ENCODE results near the gene TXNRD1.
"Not testable (repeated sequence)": the region's sequence is repeated elsewhere in the genome, so short reads cannot be mapped to it uniquely, and the experiment has no call there.

The TXNRD1 gene

GRCh38 chr12:104329707-104330532, 114.3 kb downstream of the TXNRD1 start:
- H3K36me3 ChIP-seq (ENCODE audit: control insufficient read depth, insufficient read depth, low read length), result peaks cover 58% of the 10 kb centered on the region
- WGBS, 2 experiments (ENCODE audit: insufficient coverage in 2 of 2), result 96 to 100% methylated on average over 3 of the region's 5 CpGs
- H3K4me1 ChIP-seq (ENCODE audit: control insufficient read depth, insufficient read depth, low read length, poor library complexity, severe bottlenecking), result no peaks in the 10 kb centered on the region
- no peak overlapping the region for H3K27ac ChIP-seq (ENCODE audit: low read depth, low read length, severe bottlenecking)
- H3K9me3 ChIP-seq (ENCODE audit: control insufficient read depth, low read length), result no peaks in the 10 kb centered on the region
- no peak overlapping the region for H3K4me3 ChIP-seq (ENCODE audit: extremely low read depth, insufficient read depth, low read length, poor library complexity, severe bottlenecking)

GRCh38 chr12:104331376-104331775, 115.8 kb downstream of the TXNRD1 start:
- Histone ChIP-seq H3K27ac (ENCODE audit: low read depth, low read length, severe bottlenecking) (no peak overlapping the region), H3K36me3 (ENCODE audit: control insufficient read depth, insufficient read depth, low read length) (peaks cover 59% of the 10 kb centered on the region), H3K4me1 (ENCODE audit: control insufficient read depth, insufficient read depth, low read length, poor library complexity, severe bottlenecking) (no peaks in the 10 kb centered on the region), H3K4me3 (ENCODE audit: extremely low read depth, insufficient read depth, low read length, poor library complexity, severe bottlenecking) (no peak overlapping the region), H3K9me3 (ENCODE audit: control insufficient read depth, low read length) (no peaks in the 10 kb centered on the region)
- no CpG with 5 or more reads among the region's 2 CpGs for WGBS, 2 experiments (ENCODE audit: insufficient coverage in 2 of 2)

GRCh38 chr12:104332273-104332672, 116.7 kb downstream of the TXNRD1 start:
- H3K36me3 ChIP-seq (ENCODE audit: control insufficient read depth, insufficient read depth, low read length), result peaks cover 58% of the 10 kb centered on the region
- H3K9me3 ChIP-seq (ENCODE audit: control insufficient read depth, low read length); H3K4me1 ChIP-seq (ENCODE audit: control insufficient read depth, insufficient read depth, low read length, poor library complexity, severe bottlenecking); H3K4me3 ChIP-seq (ENCODE audit: extremely low read depth, insufficient read depth, low read length, poor library complexity, severe bottlenecking); H3K27ac ChIP-seq (ENCODE audit: low read depth, low read length, severe bottlenecking): not testable (repeated sequence)
- no CpG with 5 or more reads among the region's 3 CpGs for WGBS, 2 experiments (ENCODE audit: insufficient coverage in 2 of 2)

- Histone ChIP-seq H3K4me1 (ENCODE audit: control insufficient read depth, insufficient read depth, low read length, poor library complexity, severe bottlenecking) (no peaks in the 10 kb centered on the region), H3K9me3 (ENCODE audit: control insufficient read depth, low read length) (no peaks in the 10 kb centered on the region), H3K36me3 (ENCODE audit: control insufficient read depth, insufficient read depth, low read length) (peaks cover 52% of the 10 kb centered on the region), H3K4me3 (ENCODE audit: extremely low read depth, insufficient read depth, low read length, poor library complexity, severe bottlenecking) (no peak overlapping the region), H3K27ac (ENCODE audit: low read depth, low read length, severe bottlenecking) (no peak overlapping the region)
- no CpG with 5 or more reads among the region's 1 CpG for WGBS, 2 experiments (ENCODE audit: insufficient coverage in 2 of 2)
Observed at GRCh38 chr12:104333692-104334255, 118.2 kb downstream of the TXNRD1 start.

- Histone ChIP-seq H3K9me3 (ENCODE audit: control insufficient read depth, low read length) (no peaks in the 10 kb centered on the region), H3K4me3 (ENCODE audit: extremely low read depth, insufficient read depth, low read length, poor library complexity, severe bottlenecking) (no peak overlapping the region), H3K36me3 (ENCODE audit: control insufficient read depth, insufficient read depth, low read length) (peaks cover 52% of the 10 kb centered on the region), H3K4me1 (ENCODE audit: control insufficient read depth, insufficient read depth, low read length, poor library complexity, severe bottlenecking) (no peaks in the 10 kb centered on the region), H3K27ac (ENCODE audit: low read depth, low read length, severe bottlenecking) (no peak overlapping the region)
- 90 to 98% methylated on average over 6 to 7 of the region's 8 CpGs for WGBS, 2 experiments (ENCODE audit: insufficient coverage in 2 of 2)
Observed at GRCh38 chr12:104334581-104334980, 119.0 kb downstream of the TXNRD1 start.

GRCh38 chr12:104336115-104336514, 120.5 kb downstream of the TXNRD1 start:
- Histone ChIP-seq H3K36me3 (ENCODE audit: control insufficient read depth, insufficient read depth, low read length) (peaks cover 65% of the 10 kb centered on the region), H3K4me3 (ENCODE audit: extremely low read depth, insufficient read depth, low read length, poor library complexity, severe bottlenecking) (no peak overlapping the region)
- WGBS, 2 experiments (ENCODE audit: insufficient coverage in 2 of 2), result 100% methylated on average over 1 of the region's 2 CpGs

GRCh38 chr12:104337030-104337558, 121.5 kb downstream of the TXNRD1 start:
- H3K36me3 ChIP-seq (ENCODE audit: control insufficient read depth, insufficient read depth, low read length), result peaks cover 74% of the 10 kb centered on the region
- H3K9me3 ChIP-seq (ENCODE audit: control insufficient read depth, low read length), result no peaks in the 10 kb centered on the region
- WGBS, 2 experiments (ENCODE audit: insufficient coverage in 2 of 2), result 89 to 98% methylated on average over 1 to 4 of the region's 7 CpGs
- H3K4me1 ChIP-seq (ENCODE audit: control insufficient read depth, insufficient read depth, low read length, poor library complexity, severe bottlenecking), result no peaks in the 10 kb centered on the region
- no peak overlapping the region for H3K27ac ChIP-seq (ENCODE audit: low read depth, low read length, severe bottlenecking)
- H3K4me3 ChIP-seq (ENCODE audit: extremely low read depth, insufficient read depth, low read length, poor library complexity, severe bottlenecking), result no peak overlapping the region

More at GRCh38 chr12:104336115-104336514, 120.5 kb downstream of the TXNRD1 start:
- H3K27ac ChIP-seq (ENCODE audit: low read depth, low read length, severe bottlenecking), result no peak overlapping the region
- no peaks in the 10 kb centered on the region for H3K9me3 ChIP-seq (ENCODE audit: control insufficient read depth, low read length)
- no peaks in the 10 kb centered on the region for H3K4me1 ChIP-seq (ENCODE audit: control insufficient read depth, insufficient read depth, low read length, poor library complexity, severe bottlenecking)

- no peak overlapping the region for H3K27ac ChIP-seq (ENCODE audit: low read depth, low read length, severe bottlenecking)
- H3K4me1 ChIP-seq (ENCODE audit: control insufficient read depth, insufficient read depth, low read length, poor library complexity, severe bottlenecking), result no peaks in the 10 kb centered on the region
- H3K36me3 ChIP-seq (ENCODE audit: control insufficient read depth, insufficient read depth, low read length), result peaks cover 83% of the 10 kb centered on the region
- H3K4me3 ChIP-seq (ENCODE audit: extremely low read depth, insufficient read depth, low read length, poor library complexity, severe bottlenecking), result no peak overlapping the region
- WGBS, 2 experiments (ENCODE audit: insufficient coverage in 2 of 2), result 90 to 100% methylated on average over 2 of the region's 3 CpGs
- H3K9me3 ChIP-seq (ENCODE audit: control insufficient read depth, low read length), result no peaks in the 10 kb centered on the region
Observed at GRCh38 chr12:104339663-104340062, 124.1 kb downstream of the TXNRD1 start.

- Histone ChIP-seq H3K9me3 (ENCODE audit: control insufficient read depth, low read length) (no peaks in the 10 kb centered on the region), H3K27ac (ENCODE audit: low read depth, low read length, severe bottlenecking) (no peak overlapping the region), H3K36me3 (ENCODE audit: control insufficient read depth, insufficient read depth, low read length) (peaks cover 81% of the 10 kb centered on the region), H3K4me3 (ENCODE audit: extremely low read depth, insufficient read depth, low read length, poor library complexity, severe bottlenecking) (no peak overlapping the region), H3K4me1 (ENCODE audit: control insufficient read depth, insufficient read depth, low read length, poor library complexity, severe bottlenecking) (no peaks in the 10 kb centered on the region)
- no CpG with 5 or more reads among the region's 1 CpG for WGBS, 2 experiments (ENCODE audit: insufficient coverage in 2 of 2)
Observed at GRCh38 chr12:104340177-104340576, 124.6 kb downstream of the TXNRD1 start.

GRCh38 chr12:104340925-104341611, 125.5 kb downstream of the TXNRD1 start:
- H3K36me3 ChIP-seq (ENCODE audit: control insufficient read depth, insufficient read depth, low read length), result peaks cover 77% of the 10 kb centered on the region

More at GRCh38 chr12:104340925-104341611, 125.5 kb downstream of the TXNRD1 start:
- WGBS, 2 experiments (ENCODE audit: insufficient coverage in 2 of 2), result 91 to 94% methylated on average over 4 to 5 of the region's 6 CpGs
- Histone ChIP-seq H3K4me1 (ENCODE audit: control insufficient read depth, insufficient read depth, low read length, poor library complexity, severe bottlenecking) (no peaks in the 10 kb centered on the region), H3K9me3 (ENCODE audit: control insufficient read depth, low read length) (no peaks in the 10 kb centered on the region), H3K4me3 (ENCODE audit: extremely low read depth, insufficient read depth, low read length, poor library complexity, severe bottlenecking) (no peak overlapping the region), H3K27ac (ENCODE audit: low read depth, low read length, severe bottlenecking) (no peak overlapping the region)

All from mesodermal cell (in vitro differentiated cells).